ENCODE data around the gene KIF4A. TPM values are rescaled to one million over a fixed set of nuclear protein-coding genes. Genes with fewer than 3 reads are reported as not detected.

Gene KIF4A
- total RNA-seq, 1 experiment from 2014 or later = 40.3 TPM

DNA sequence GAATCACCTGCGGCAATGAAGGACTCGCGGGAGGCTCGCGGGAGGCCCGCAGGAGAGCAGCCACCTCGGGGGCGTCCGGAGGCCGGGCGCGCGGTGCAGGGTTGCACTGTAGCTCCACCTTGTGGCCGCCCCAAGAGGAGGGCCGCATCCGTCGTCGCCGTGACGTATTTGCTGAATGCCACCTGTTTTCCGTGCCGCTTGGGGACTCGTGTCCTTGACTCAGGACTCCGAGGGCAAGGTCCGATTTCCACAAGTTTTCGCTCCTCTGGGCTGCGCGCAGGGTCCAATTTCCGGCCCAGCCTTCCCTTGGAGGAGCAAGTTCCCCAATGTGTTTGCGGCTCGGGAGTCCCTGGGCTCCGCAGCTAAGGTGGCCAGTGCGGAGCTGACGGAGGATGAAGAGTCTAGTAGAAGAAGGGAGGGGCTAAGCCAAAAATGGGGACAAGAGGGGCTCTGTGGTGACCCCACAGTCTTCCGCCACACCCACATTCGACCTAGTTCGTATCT lies 144.0 kb downstream of the KIF4A start:
- BruUV-seq (replicated peaks) = no TSS peak
- H3K9ac ChIP-seq (ENCODE audit: low read length) = peak overlapping the region; percentile 64
- H3K27ac ChIP-seq (ENCODE audit: low read depth, low read length) = peak overlapping the region; percentile 71
- no peaks in the 10 kb centered on the region for H4K20me1 ChIP-seq (ENCODE audit: insufficient read depth)
- peak overlapping the region; percentile 91 for H3K4me2 ChIP-seq (ENCODE audit: low read length)
- peak overlapping the region; percentile 51 to 66 for H3K4me3 ChIP-seq (replicated peaks in 1 of 2; ENCODE audit: low read depth in 1 of 2, low read length in 2 of 2)
- H3K9me2 ChIP-seq (ENCODE audit: insufficient read depth) = no peaks in the 10 kb centered on the region
- H3K27me3 ChIP-seq (ENCODE audit: insufficient read depth, low read length) = no peaks in the 10 kb centered on the region
- ATAC-seq (peak; percentile 78), DNase-seq (ENCODE audit: low read depth, low spot score) (peak; percentile 49)
- ChIA-PET CTCF (interaction anchor here (0.6 to 1.5 kb wide), 5 partner anchors 10 to 336 kb away, joined by 3 to 8 read pairs (median 3); partner anchors contain the start of genes GDPD2 and IGBP1), POLR2A (no interaction called here), RAD21 (ENCODE audit: low non-redundant PET in 1 of 2, low total read pairs in 2 of 2, uncharacterized antibody in 2 of 2, unreplicated experiment in 2 of 2) (interaction anchor here in 1 of 2 experiments (0.6 kb wide), 1 partner anchor 31 kb away, joined by 4 read pairs; no protein-coding TSS in a partner anchor)
- peak; percentile 62 for TF ChIP-seq POLR2AphosphoS5 (IDR thresholded peaks at IDR 0.05; ENCODE audit: low read depth, low read length)
- TF ChIP-seq SRF (IDR thresholded peaks at IDR 0.05; ENCODE audit: low read depth) = no peak
- TF ChIP-seq CTCF (IDR thresholded peaks at IDR 0.05 in 2 of 3, conservative IDR thresholded peaks at IDR 0.05 in 1 of 3; ENCODE audit: borderline replicate concordance in 1 of 3, insufficient read depth in 1 of 3, low read depth in 2 of 3, low read length in 2 of 3) = peak in 2 of 3 experiments; percentile 50 to 58; a peak in 3 of 6 replicates
- no peak for TF ChIP-seq SP1 (IDR thresholded peaks at IDR 0.05; ENCODE audit: low read depth)
- TF ChIP-seq EGR1 (IDR thresholded peaks at IDR 0.05; ENCODE audit: low read depth) = no peak
- TF ChIP-seq CEBPB (IDR thresholded peaks at IDR 0.05; ENCODE audit: low read depth) = no peak
- no peak for TF ChIP-seq TCF7L2 (IDR thresholded peaks at IDR 0.05; ENCODE audit: borderline replicate concordance, extremely low read depth, insufficient read depth, insufficient read length)
- TF ChIP-seq, protein P1, sequence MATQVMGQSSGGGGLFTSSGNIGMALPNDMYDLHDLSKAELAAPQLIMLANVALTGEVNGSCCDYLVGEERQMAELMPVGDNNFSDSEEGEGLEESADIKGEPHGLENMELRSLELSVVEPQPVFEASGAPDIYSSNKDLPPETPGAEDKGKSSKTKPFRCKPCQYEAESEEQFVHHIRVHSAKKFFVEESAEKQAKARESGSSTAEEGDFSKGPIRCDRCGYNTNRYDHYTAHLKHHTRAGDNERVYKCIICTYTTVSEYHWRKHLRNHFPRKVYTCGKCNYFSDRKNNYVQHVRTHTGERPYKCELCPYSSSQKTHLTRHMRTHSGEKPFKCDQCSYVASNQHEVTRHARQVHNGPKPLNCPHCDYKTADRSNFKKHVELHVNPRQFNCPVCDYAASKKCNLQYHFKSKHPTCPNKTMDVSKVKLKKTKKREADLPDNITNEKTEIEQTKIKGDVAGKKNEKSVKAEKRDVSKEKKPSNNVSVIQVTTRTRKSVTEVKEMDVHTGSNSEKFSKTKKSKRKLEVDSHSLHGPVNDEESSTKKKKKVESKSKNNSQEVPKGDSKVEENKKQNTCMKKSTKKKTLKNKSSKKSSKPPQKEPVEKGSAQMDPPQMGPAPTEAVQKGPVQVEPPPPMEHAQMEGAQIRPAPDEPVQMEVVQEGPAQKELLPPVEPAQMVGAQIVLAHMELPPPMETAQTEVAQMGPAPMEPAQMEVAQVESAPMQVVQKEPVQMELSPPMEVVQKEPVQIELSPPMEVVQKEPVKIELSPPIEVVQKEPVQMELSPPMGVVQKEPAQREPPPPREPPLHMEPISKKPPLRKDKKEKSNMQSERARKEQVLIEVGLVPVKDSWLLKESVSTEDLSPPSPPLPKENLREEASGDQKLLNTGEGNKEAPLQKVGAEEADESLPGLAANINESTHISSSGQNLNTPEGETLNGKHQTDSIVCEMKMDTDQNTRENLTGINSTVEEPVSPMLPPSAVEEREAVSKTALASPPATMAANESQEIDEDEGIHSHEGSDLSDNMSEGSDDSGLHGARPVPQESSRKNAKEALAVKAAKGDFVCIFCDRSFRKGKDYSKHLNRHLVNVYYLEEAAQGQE (IDR thresholded peaks at IDR 0.05; ENCODE audit: low read depth) = no peak
- no peak for TF ChIP-seq ELF1 (IDR thresholded peaks at IDR 0.05; ENCODE audit: borderline replicate concordance, low read depth)
- no peak for TF ChIP-seq JUND (IDR thresholded peaks at IDR 0.05)
- TF ChIP-seq RAD21 (IDR thresholded peaks at IDR 0.05; ENCODE audit: low read depth) = no peak
- no peak for TF ChIP-seq POLR2A (IDR thresholded peaks at IDR 0.05; ENCODE audit: borderline replicate concordance, extremely low read depth, insufficient read depth, insufficient read length)
- no peak for TF ChIP-seq ZFX (IDR thresholded peaks at IDR 0.05)
- TF ChIP-seq, protein P2, sequence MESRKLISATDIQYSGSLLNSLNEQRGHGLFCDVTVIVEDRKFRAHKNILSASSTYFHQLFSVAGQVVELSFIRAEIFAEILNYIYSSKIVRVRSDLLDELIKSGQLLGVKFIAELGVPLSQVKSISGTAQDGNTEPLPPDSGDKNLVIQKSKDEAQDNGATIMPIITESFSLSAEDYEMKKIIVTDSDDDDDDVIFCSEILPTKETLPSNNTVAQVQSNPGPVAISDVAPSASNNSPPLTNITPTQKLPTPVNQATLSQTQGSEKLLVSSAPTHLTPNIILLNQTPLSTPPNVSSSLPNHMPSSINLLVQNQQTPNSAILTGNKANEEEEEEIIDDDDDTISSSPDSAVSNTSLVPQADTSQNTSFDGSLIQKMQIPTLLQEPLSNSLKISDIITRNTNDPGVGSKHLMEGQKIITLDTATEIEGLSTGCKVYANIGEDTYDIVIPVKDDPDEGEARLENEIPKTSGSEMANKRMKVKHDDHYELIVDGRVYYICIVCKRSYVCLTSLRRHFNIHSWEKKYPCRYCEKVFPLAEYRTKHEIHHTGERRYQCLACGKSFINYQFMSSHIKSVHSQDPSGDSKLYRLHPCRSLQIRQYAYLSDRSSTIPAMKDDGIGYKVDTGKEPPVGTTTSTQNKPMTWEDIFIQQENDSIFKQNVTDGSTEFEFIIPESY (IDR thresholded peaks at IDR 0.05; ENCODE audit: extremely low read depth, insufficient replicate concordance, low read length) = no peak
- intact Hi-C loops (cut with micrococcal nuclease) = no loop called here
- peak overlapping the region; percentile 35 for H2AFZ ChIP-seq (ENCODE audit: low read depth, low read length, poor library complexity, severe bottlenecking)
- no peaks in the 10 kb centered on the region for H3K9me3 ChIP-seq (ENCODE audit: control insufficient read depth in 1 of 2, insufficient read depth in 1 of 2, low read depth in 1 of 2, low read length in 2 of 2)
- H3K79me2 ChIP-seq (ENCODE audit: insufficient read depth, low read length) = no peaks in the 10 kb centered on the region
- H3K4me1 ChIP-seq (ENCODE audit: control insufficient read depth in 1 of 2, insufficient read depth in 2 of 2, low read length in 2 of 2) = peaks cover 2 to 29% of the 10 kb centered on the region in 2 experiments; a peak in 2 of 4 replicates
- H3K36me3 ChIP-seq (ENCODE audit: control insufficient read depth in 1 of 2, insufficient read depth in 2 of 2, low read length in 2 of 2) = no peaks in the 10 kb centered on the region

All from HCT116 (cell line).